ENCODE data around the gene IDH1.

The IDH1 gene

DNA sequence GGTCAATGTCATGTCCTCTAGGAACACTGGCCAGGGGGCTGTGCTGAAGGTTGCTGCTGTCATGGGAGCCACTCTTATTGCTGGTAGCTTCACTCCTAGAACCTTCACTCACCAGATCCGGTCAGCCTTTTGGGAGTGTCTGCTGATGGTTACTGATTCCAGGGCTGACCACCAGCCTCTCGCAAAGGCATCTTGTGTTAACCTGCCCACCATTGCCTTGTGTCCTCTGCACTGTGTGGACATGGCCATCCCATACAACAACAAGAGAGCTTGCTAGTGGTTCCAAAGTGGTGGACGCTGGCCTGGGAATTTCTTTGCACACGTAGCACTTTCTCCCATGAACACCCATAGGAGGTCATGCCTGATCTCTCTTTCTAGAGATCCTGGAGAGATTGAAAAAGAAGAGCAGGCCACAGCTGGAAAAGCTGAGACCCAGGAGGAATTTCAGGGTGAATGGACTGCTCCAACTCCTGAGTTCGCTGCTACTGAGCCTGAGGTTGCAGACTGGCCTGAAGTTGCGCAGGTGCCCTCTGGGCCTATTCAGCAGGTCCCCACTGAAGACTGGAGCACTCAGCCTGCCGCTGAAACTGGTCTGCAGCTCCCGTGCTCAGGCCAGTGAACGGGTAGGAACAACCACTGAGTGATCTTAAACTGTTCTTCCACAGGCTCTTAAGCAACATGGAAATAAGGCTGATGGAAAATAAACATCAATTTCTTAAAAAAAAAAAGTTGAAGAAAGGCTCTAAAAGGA lies 46.4 kb downstream of the IDH1 start:
- DNase-seq, result no peak

DNA sequence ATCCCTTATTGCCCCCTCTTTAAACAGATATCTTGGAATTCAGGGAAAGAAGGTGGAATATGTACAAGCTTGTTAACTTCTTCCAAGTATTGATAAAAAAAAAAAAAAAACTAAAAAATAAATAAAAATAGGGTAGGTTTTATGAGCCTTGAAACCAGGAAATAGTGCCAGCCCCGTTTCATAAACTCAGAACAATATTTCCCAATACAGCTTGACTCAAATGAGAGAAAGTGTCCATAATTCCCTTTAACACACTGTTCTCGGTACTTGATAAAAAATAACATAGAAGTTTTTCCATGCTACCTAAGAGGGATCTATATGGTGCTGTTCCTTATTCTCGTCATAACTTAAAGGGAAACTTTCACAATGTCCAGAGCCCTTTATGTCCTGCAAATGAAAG lies 47.1 kb downstream of the IDH1 start:
- DNase-seq, result no peak

DNA sequence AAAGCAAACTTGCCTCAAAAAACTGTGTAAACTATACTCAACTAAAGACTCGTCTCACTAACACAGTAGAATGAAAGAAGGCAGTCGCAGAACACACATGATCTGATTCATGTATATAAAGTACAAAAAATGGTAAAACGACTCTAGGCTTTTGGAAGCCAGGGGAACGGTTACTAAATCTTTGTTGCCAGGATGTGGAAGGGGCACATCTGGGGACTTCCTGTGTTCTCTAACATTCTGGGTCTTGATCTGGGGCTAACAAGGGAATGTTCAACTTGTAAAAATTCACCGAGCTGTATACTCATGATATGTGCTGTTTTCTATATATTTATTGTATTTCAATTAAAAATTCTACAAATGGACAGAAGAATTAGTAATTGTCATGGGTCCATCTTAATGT lies 50.7 kb downstream of the IDH1 start:
- no peak for DNase-seq

DNA sequence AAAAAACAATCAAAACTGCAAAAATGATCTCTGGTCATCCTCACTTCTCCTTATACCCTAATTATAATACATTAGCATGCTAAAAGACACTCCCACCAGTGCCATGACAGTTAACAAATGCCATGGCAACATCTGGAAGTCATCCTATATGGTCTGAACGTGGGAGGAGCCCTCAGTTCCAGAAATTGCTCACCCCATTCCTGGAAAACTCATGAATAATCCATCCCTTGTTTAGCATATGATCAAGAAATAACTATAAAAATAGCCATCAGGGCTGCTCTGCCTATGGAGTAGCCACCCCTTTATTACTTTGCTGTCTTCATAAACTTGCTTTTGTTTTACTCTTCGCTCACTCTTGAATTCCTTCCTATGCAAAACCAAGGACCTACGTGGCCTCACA lies 59.3 kb downstream of the IDH1 start:
- no peak for DNase-seq

DNA sequence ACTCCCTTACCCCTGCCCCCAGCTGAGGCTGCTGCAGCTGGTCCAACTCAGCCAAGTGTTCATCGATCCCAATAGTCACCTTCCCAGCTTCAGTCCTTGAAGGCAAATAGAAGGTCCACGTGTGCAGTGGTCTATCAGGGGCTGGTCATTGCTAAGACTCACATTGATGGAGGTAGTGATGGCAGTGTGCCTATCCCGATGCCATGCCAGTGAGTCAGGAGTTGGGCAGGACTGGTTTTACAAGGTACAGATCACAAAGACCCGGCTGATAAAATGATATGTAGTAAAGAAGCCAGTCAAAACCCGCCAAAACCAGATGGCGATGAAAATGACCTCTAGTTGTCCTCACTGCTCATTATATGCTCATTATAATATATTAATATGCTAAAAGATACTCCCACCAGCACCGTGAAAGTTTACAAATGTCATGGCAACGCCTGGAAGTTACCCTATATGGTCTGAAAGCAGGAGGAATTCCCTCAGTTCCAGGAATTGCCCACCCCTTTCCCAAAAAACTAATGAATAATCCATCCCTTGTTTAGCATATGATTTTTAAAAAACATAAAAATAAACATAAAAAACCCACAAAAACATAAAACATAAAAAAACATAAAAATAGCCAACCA lies 62.1 kb downstream of the IDH1 start:
- no peak for DNase-seq

DNA sequence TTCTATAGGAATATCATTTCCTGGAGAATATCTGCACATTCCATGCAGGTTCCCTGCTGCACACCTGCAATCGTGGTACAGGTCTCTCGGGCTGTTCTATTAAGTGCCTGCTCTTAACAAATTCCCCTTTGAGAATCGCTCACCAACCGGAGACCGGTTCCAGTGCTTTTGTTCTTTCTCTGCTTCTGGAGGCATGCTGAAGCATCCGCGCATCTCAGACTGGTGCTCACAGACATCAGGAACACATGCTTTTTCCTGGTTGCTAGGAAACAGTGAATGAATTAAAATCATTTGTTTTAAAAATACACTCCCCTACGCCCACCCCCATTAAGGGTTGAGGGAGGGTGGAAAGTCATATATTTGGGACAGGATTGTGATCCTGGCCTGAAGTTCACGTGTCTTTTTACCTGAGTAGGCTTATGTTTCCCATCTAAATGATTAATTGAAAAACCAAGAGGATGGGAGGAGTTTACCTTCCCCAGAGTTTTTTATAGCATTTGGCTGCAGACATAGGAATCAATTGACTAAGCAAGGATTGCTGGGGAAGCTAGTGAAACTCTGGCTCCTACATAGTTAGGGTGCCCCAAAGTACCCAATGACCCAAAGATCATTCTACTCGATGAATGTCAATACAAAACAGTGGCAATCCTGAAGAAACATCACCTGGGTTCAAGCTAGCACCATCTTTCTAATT lies 64.9 kb downstream of the IDH1 start, which contains the start of gene C2orf80:
Gene C2orf80, minus strand, starts transcription at position 221 of the 694 bp plus-strand sequence. CDS start 3,044 bp downstream, outside the sequence.
- DNase-seq, result no peak

DNA sequence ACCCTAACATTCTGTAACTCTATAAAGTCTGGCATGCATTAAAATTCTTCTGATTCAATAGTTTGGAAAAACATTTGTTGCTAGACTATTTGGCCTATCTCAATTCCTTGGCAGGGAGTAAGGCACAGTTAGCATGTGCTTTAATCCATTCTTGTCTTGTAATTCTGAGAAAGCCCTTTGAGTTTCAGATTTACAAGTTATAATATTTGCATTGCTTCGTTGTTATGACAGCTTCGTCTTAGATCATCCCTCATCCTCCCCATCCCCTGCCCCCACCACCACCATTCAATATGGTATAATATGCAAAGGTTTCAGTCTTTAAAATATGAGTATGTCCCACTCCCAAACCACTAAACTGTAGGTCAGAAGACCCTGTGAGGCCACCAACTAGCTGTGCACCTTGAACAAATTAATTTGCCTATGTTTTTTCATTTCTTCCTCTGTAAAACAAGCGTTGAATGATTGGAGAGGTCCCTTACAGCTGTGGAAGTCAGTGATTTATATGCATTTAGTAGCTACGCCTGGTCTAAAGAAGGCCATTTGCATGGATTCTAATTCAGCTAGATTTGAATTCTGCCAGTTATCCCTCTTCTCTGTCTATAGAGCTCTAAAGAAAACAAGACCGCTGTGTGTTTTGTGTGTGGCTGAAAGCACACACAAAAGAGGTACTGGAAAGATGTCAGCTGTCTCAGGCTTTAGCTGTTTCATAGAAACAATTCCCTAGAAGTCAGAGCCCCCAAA lies 65.6 kb downstream of the IDH1 start:
- DNase-seq, result no peak

DNA sequence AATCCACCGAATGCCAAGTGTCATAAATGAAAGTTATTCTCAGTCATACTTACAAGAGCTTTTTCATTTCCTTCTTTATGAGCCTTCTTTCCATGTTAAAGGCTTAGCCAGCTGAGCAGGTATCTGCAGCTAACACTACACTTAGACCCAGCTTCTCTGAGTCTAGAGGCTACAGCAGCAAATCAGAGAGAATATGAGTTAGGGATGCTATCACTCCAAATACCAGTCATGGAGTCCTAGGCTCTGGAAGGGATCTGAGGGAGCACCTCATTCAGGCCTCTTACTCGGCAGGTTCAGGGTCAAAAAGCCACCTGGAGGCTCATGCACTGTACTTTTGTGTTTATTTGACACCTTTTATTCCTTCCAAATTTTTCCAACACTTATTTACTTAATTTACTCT lies 68.0 kb downstream of the IDH1 start:
- DNase-seq, result no peak

DNA sequence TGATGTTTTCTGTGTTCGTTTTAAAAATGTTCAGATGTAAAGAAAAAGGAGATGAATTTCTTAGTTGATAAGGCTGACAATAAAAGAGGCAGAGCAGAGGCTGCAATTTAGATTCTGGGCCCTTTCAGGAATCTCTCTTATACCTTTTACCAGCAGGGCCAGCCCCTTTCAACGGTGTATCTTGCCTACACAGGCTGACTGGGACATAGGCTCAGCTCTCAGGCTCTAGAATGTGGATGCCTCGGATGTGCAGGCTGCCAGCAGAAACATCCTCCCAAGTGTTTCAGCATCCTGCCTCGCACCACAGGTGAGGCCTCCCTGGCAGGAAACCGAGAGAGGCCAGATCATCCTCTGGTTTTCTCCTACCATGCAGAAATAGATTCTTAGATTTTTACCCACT lies 68.4 kb downstream of the IDH1 start:
- no peak for DNase-seq

All from fibroblast of skin of back (primary cell).